MM.1S (cell line): Measurements from ENCODE around the gene CRKL.

Source experiments
- DNase-seq: peaks from one replicate; pipeline ENCODE4 v3.0.0-alpha.2; 2015
- H2AFZ ChIP-seq: fragments of 300-600 bp; sonication (generic); 2 replicates; pipeline ENCODE4 v1.6.0; 2016; ENCODE audit warnings: antibody characterized with exemption, low read length
- H3F3A ChIP-seq: fragments of 300-600 bp; sonication (generic); 2 replicates; pipeline ENCODE4 v1.6.1; 2016; ENCODE audit warnings: mild to moderate bottlenecking, antibody characterized with exemption, low read length, moderate library complexity, mixed read lengths; ENCODE audit not compliant: insufficient read depth
- H3K27ac ChIP-seq: fragments of 300-600 bp; sonication (generic); 2 replicates; pipeline ENCODE4 v1.5.1; 2016; ENCODE audit warnings: mild to moderate bottlenecking, low read length
- H3K27me3 ChIP-seq: fragments of 300-600 bp; sonication (generic); replicated peaks from 2 replicates; pipeline ENCODE4 v1.6.0; 2016; ENCODE audit warnings: low read length; ENCODE audit not compliant: insufficient read depth
- H3K36me3 ChIP-seq: fragments of 300-600 bp; sonication (generic); replicated peaks from 2 replicates; pipeline ENCODE4 v1.6.1; 2016; ENCODE audit warnings: mild to moderate bottlenecking, low read length, mixed read lengths; ENCODE audit not compliant: insufficient read depth
- H3K4me1 ChIP-seq: fragments of 300-600 bp; sonication (generic); 2 replicates; pipeline ENCODE4 v1.6.1; 2016; ENCODE audit warnings: low read length, mixed read lengths
- H3K4me2 ChIP-seq: fragments of 300-600 bp; sonication (generic); 2 replicates; pipeline ENCODE4 v1.6.0; 2016; ENCODE audit warnings: low read depth, low read length
- H3K4me3 ChIP-seq: fragments of 300-600 bp; sonication (generic); 2 replicates; pipeline ENCODE4 v1.5.1; 2016; ENCODE audit warnings: low read length, mixed read lengths
- H3K79me2 ChIP-seq: fragments of 300-600 bp; sonication (generic); 2 replicates; pipeline ENCODE4 v1.6.1; 2016; ENCODE audit warnings: mixed run types, low read length, mixed read lengths
- H3K9ac ChIP-seq: fragments of 300-600 bp; sonication (generic); 2 replicates; pipeline ENCODE4 v1.6.1; 2016; ENCODE audit warnings: low read length, mixed read lengths
- H3K9me2 ChIP-seq: fragments of 300-600 bp; sonication (generic); replicated peaks from 2 replicates; pipeline ENCODE4 v1.6.1; 2016; ENCODE audit warnings: mild to moderate bottlenecking, low read length, mixed read lengths; ENCODE audit not compliant: insufficient read depth
- H3K9me3 ChIP-seq: fragments of 300-600 bp; sonication (generic); replicated peaks from 2 replicates; pipeline ENCODE4 v1.6.1; 2016; ENCODE audit warnings: mild to moderate bottlenecking, low read length, mixed read lengths; ENCODE audit not compliant: insufficient read depth
- H4K20me1 ChIP-seq: fragments of 300-600 bp; sonication (generic); 2 replicates; pipeline ENCODE4 v1.6.1; 2016; ENCODE audit warnings: mild to moderate bottlenecking, low read length, moderate library complexity, mixed read lengths; ENCODE audit not compliant: insufficient read depth
- CTCF ChIP-seq: fragments of 300-600 bp; sonication (generic); IDR thresholded peaks from 2 replicates; pipeline ENCODE4 v1.5.1; 2016; ENCODE audit warnings: antibody characterized with exemption, low read length, mixed read lengths
- EZH2 ChIP-seq: fragments of 300-600 bp; sonication (generic); optimal IDR thresholded peaks from 2 replicates; pipeline ENCODE3; 2017; ENCODE audit warnings: low read depth, mild to moderate bottlenecking, antibody characterized with exemption, low read length, mixed read lengths
- EZH2phosphoT487 ChIP-seq: fragments of 300-600 bp; sonication (generic); IDR thresholded peaks from 2 replicates; pipeline ENCODE4 v1.6.1; 2018; ENCODE audit warnings: antibody characterized with exemption, low read length

Gene CRKL

GRCh38 chr22:20904008-20904979, 12.9 kb upstream of the CRKL start:
- DNase-seq, result no peak
- Histone ChIP-seq H3K27me3 (no peaks in the 10 kb centered on the region), H3K36me3 (no peaks in the 10 kb centered on the region), H3K79me2 (no peaks in the 10 kb centered on the region), H3F3A (no peaks in the 10 kb centered on the region), H3K9ac (no peak overlapping the region), H3K9me2 (no peaks in the 10 kb centered on the region), H4K20me1 (no peaks in the 10 kb centered on the region), H3K27ac (no peak overlapping the region), H3K9me3 (no peaks in the 10 kb centered on the region), H3K4me1 (no peaks in the 10 kb centered on the region), H2AFZ (no peak overlapping the region), H3K4me3 (no peak overlapping the region), H3K4me2 (no peak overlapping the region)
- TF ChIP-seq EZH2 (no peak), EZH2phosphoT487 (no peak), CTCF (no peak)

GRCh38 chr22:20904980-20905355, 12.2 kb upstream of the CRKL start:
- Histone ChIP-seq H3K27me3 (no peaks in the 10 kb centered on the region), H3K4me1 (no peaks in the 10 kb centered on the region), H3K9me2 (no peaks in the 10 kb centered on the region), H4K20me1 (no peaks in the 10 kb centered on the region), H2AFZ (no peak overlapping the region), H3K9ac (no peak overlapping the region), H3K36me3 (no peaks in the 10 kb centered on the region), H3F3A (no peaks in the 10 kb centered on the region), H3K27ac (no peak overlapping the region), H3K79me2 (no peaks in the 10 kb centered on the region), H3K4me3 (no peak overlapping the region), H3K4me2 (no peak overlapping the region), H3K9me3 (no peaks in the 10 kb centered on the region)
- DNase-seq, result no peak
- TF ChIP-seq EZH2 (no peak), CTCF (no peak), EZH2phosphoT487 (no peak)

- DNase-seq, result no peak
- no peaks in the 10 kb centered on the region for H4K20me1 ChIP-seq
- H3F3A ChIP-seq, result no peaks in the 10 kb centered on the region
- TF ChIP-seq CTCF (no peak), EZH2 (no peak), EZH2phosphoT487 (no peak)
- no peak overlapping the region for H3K4me2 ChIP-seq
- H3K79me2 ChIP-seq, result no peaks in the 10 kb centered on the region
- H3K4me3 ChIP-seq, result no peak overlapping the region
- no peaks in the 10 kb centered on the region for H3K4me1 ChIP-seq
- H3K9me3 ChIP-seq, result no peaks in the 10 kb centered on the region
- no peaks in the 10 kb centered on the region for H3K36me3 ChIP-seq
- no peaks in the 10 kb centered on the region for H3K27me3 ChIP-seq
- H3K27ac ChIP-seq, result no peak overlapping the region
- H2AFZ ChIP-seq, result no peak overlapping the region
- no peak overlapping the region for H3K9ac ChIP-seq
- no peaks in the 10 kb centered on the region for H3K9me2 ChIP-seq
These were observed 11.5 kb upstream of the CRKL start for GRCh38 chr22:20905415-20906386.
